ENCODE results near the gene COMT. TPM values are rescaled to one million over a fixed set of nuclear protein-coding genes. Genes with fewer than 3 reads are reported as not detected.
A peak's percentile ranks its signal among the peaks of the same experiment; 100 is the strongest.

The COMT gene
- total RNA-seq, 4 donors from 2014 or later, result 154 to 255 (median 223) TPM

DNA sequence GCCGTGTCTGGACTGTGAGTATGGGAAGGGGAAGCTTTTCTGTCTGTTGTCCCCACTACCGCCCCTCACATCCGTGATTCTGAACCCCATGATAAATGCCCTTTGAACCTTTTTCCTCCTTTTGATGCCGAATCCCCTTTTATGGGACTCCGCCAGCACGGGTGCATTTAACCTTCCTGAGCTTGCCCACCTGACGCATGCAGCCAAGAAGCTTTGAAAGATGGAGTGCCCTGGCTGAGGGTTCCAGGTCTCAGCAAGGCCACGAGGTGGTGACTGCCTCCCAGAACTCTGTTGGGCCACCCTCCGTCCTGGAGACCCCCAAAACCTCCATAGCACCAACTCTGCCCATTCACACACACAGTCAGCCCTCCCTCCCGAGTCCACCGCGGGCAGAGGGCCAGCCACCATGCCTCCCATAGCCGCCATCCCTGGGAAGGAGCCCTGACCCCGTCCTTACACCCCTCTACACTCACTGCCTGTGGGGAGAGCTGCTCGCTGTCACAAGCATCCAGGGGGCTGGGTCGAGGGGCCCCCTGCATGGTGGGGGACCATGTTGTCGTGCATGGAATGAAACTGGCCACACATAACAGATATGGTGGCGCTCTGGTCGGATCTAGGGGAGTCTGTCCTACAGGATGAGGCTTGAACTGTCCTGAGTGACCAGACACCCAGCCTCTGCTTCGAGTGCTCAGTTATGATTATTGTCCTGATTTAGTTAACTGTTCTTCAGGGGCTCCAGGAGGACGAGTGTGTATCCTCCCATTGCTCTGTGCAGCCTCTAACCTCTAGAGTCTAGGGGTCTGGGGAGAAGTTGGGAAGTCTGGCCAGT lies 822 bp upstream of the COMT start:
- Histone ChIP-seq H3K27ac (peak overlapping the region; percentile 91 to 97 (median 96)), H3K4me1 (peaks cover 35 to 37% of the 10 kb centered on the region in 2 donors), H3K9me3 (no peaks in the 10 kb centered on the region), H3K4me3 (peak overlapping the region; percentile 61 to 84 (median 76)), H3K27me3 (no peaks in the 10 kb centered on the region), H3K36me3 (no peaks in the 10 kb centered on the region)
- no peak for DNase-seq
- in situ Hi-C loops (cut with MboI; ENCODE audit: low sequenced_read_pairs in 4 of 4), result no loop called here
- intact Hi-C loops (cut with DNase I; ENCODE audit: low total_unique reads), result loop anchor here (5.0 kb wide), 1 partner anchor 648 kb away; the partner anchor contains the start of gene CLTCL1
- TF ChIP-seq POLR2A (IDR thresholded peaks at IDR 0.05), result no peak
- TF ChIP-seq, protein P1, sequence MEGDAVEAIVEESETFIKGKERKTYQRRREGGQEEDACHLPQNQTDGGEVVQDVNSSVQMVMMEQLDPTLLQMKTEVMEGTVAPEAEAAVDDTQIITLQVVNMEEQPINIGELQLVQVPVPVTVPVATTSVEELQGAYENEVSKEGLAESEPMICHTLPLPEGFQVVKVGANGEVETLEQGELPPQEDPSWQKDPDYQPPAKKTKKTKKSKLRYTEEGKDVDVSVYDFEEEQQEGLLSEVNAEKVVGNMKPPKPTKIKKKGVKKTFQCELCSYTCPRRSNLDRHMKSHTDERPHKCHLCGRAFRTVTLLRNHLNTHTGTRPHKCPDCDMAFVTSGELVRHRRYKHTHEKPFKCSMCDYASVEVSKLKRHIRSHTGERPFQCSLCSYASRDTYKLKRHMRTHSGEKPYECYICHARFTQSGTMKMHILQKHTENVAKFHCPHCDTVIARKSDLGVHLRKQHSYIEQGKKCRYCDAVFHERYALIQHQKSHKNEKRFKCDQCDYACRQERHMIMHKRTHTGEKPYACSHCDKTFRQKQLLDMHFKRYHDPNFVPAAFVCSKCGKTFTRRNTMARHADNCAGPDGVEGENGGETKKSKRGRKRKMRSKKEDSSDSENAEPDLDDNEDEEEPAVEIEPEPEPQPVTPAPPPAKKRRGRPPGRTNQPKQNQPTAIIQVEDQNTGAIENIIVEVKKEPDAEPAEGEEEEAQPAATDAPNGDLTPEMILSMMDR (IDR thresholded peaks at IDR 0.05 in 4 of 5, conservative IDR thresholded peaks at IDR 0.05 in 1 of 5), result no peak
- peak in 1 of 2 donors; percentile 13 for ATAC-seq

DNA sequence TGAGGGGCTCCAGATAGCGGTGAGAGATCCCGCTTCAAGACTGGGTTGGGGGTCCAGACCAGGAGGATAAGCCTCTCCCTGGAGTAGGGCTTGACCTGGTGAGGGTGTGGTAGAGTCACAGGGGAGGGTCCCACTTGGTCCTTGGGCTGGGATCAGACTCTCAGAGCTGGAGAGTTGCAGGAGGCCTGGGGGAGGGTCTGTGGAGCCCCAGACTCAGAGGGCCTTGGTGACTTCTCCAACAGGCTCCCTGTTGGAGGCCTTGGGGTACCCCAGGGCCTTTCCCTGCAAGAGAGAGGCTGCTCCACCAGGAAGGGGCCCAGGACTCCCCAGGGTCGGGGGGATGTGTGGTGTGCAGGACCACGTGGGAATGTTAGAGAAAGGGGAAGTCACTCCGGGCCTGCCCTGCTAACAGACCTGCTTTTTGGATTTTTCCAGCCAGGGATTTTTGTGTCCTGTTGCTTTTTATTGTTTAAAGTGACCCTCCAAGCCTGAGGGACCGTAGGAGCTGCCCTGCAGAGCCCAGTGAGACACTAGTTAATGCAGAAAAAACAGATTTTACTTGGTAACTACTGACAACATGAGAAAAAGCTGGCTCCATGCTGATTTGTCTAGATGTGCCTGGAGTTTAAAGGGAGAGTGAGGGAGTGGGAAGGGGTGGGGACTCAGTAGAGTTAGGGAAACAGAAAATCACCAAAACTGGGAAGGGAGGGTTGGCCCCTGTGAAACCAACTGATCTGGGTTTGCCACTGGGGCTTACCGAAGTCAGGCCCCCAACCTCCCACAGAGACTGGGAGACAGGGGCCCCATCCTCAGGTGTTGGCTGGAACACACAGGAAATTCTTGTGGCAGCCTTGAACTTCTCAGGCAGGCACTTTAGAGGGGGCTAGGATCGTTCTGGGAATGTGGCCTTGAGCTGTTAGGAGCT lies 847 bp downstream of the COMT start:
- DNase-seq, result no peak

DNA sequence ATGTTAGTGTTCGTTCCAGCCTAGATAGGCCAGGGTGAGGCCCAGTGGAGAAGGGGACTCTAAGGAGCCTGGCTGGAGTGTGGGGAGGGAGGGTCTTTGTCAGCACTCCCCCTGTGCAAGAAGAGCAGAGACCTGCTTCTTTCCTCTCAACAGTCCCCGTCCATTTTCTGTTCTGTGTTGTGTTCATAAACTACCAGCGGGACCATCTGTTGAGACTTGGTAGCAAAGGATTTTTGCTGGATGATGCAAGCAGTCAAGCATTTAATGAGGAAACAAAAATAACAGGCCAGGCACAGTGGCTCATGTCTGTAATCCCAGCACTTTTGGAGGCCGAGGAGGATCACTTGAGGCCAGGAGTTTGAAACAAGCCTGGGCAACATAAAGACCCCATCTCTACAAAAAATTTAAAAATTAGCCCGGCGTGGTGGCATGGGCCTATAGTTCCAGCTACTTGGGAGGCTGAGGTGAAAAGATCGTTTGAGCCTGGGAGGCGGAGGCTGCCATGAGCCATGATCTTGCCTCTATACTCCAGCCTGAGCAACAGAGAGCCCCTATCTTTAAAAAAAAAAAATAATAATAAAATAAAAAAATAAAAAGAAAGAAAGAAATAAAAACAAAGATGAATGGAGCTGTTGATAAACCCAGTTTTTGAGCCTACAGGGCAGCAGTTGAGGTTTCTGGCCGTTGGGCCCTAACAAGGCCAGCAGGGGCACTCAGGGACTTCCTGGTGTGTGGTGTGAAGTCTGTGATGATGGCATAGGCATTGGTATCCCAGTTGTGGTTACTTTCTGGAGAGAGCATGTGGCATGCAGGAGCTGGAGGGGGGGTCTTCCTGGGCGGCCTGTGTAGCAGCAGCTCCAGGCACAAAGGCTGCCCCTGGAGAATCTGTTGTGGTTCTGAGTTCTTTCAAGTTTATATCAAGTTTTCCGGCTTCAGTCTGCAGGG lies 1.8 kb downstream of the COMT start:
- intact Hi-C loops (cut with DNase I; ENCODE audit: low total_unique reads), result loop anchor here (1.0 to 5.0 kb wide), 2 partner anchors 198 to 651 kb away; partner anchors contain the start of gene CLTCL1
- Histone ChIP-seq H3K4me3 (peak overlapping the region; percentile 61 to 84 (median 76)), H3K36me3 (no peaks in the 10 kb centered on the region), H3K27me3 (no peaks in the 10 kb centered on the region), H3K4me1 (peaks cover 55 to 57% of the 10 kb centered on the region in 2 donors), H3K9me3 (no peaks in the 10 kb centered on the region), H3K27ac (peak overlapping the region; percentile 91 to 97 (median 96))
- DNase-seq, result peak; percentile 45 to 61
- in situ Hi-C loops (cut with MboI; ENCODE audit: low sequenced_read_pairs in 4 of 4), result no loop called here
- ATAC-seq, result peak; percentile 70 to 71
- TF ChIP-seq POLR2A (IDR thresholded peaks at IDR 0.05), result peak; percentile 55 to 65
- TF ChIP-seq, protein P1 (IDR thresholded peaks at IDR 0.05 in 4 of 5, conservative IDR thresholded peaks at IDR 0.05 in 1 of 5), result no peak

More for the DNA sequence above, 847 bp downstream of the COMT start:
- Histone ChIP-seq H3K27me3 (no peaks in the 10 kb centered on the region), H3K27ac (peak overlapping the region; percentile 91 to 97 (median 96)), H3K9me3 (no peaks in the 10 kb centered on the region), H3K4me3 (peak overlapping the region; percentile 61 to 84 (median 76)), H3K4me1 (peaks cover 48 to 52% of the 10 kb centered on the region in 2 donors), H3K36me3 (no peaks in the 10 kb centered on the region)
- intact Hi-C loops (cut with DNase I; ENCODE audit: low total_unique reads), result loop anchor here (1.0 to 5.0 kb wide), 2 partner anchors 197 to 650 kb away; partner anchors contain the start of gene CLTCL1
- peak; percentile 27 to 45 for ATAC-seq
- TF ChIP-seq, protein P1 (IDR thresholded peaks at IDR 0.05 in 4 of 5, conservative IDR thresholded peaks at IDR 0.05 in 1 of 5), result no peak
- no peak for TF ChIP-seq POLR2A (IDR thresholded peaks at IDR 0.05)
- in situ Hi-C loops (cut with MboI; ENCODE audit: low sequenced_read_pairs in 4 of 4), result no loop called here
